Measurements from ENCODE around the gene RNFT2. TPM values are rescaled to one million over a fixed set of nuclear protein-coding genes. Genes with fewer than 3 reads are reported as not detected.

The RNFT2 gene
- total RNA-seq, 6 experiments from 2014 or later: 0.09 to 2.1 (median 0.75) TPM

DNA sequence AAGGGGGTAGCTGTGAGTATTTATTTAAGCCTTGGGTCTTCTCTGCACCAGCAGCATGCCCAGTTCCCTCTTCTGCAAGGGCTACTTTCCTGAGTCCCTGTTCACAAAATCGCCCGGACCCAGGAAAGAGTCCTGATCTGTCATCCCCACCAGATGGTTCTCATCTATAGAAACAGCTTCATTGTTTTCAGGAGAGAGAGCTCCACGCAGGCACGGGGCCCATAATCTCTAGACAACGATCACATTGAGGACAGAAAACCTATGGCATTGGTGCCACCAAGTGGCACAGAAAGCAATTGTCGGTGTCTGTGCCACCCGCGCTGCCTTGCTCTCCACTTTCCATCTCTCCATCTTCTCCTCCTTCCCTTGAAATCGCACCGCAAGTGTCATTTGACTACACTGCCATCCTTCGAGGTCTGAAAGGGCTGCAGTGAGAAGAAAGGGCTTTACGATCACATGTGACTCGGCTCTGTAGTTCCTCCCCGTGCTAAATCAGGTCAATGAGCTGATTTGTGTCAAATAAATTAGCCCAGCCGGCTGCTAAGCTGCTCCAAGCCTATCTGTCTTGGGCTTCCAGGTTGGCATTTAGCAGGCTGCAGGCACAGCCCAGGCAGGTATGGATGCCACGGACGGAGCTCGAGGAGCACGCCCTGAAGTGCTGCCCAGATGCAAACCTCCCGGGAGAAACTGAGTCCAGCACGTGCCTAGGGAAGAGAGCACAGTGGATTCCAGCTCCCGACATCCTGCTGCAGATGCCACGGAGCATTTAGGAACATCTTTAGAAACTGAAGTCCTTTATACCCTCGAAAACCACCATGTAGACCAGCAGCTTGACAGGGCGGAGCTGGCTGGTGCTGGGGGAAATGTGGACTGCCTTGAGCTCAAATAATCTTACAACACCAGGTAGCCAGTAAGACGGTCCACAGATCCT lies 29.0 kb upstream of the RNFT2 start:
- TF ChIP-seq CTCF (IDR thresholded peaks at IDR 0.05) (peak; percentile 58 to 73 (median 69)), POLR2A (IDR thresholded peaks at IDR 0.05) (no peak)

DNA sequence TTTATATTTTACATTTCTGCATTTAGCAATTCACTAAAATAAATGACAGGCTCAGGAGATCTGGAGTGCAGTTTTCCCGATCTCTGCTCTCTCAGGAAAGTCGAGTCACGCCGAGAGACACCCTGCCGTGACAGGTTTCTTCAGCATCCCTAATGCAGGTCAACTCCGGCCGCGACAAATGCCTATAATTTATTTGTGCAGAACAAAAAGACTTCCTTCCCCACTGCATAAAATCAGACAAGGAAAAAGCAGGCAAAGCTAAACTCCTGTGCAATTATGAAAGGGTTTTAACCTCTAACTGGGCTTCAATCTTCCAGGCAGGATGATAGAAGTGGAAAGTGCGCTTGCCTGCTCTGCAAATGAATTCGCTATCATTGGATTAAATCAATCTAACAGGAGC lies 28.3 kb upstream of the RNFT2 start:
- ATAC-seq (no peak), DNase-seq (no peak)
- no peak overlapping the region for H3K27ac ChIP-seq
- no peaks in the 10 kb centered on the region for H3K9me3 ChIP-seq
- no peaks in the 10 kb centered on the region for H3K27me3 ChIP-seq
- intact Hi-C loops (cut with DNase I): no loop called here
- TF ChIP-seq POLR2A (IDR thresholded peaks at IDR 0.05): no peak
- no peak for TF ChIP-seq CTCF (IDR thresholded peaks at IDR 0.05)
- H3K36me3 ChIP-seq: no peaks in the 10 kb centered on the region
- WGBS (ENCODE audit: insufficient coverage, low coverage, low lambda C conversion rate, missing lambda C conversion rate): 62% methylated on average over 10 of the region's 10 CpGs
- peaks cover 0 to 3% (median 0%) of the 10 kb centered on the region in 4 donors for H3K4me1 ChIP-seq
- no peak overlapping the region for H3K4me3 ChIP-seq

More for the DNA sequence above, 29.0 kb upstream of the RNFT2 start:
- Histone ChIP-seq H3K4me1 (peaks cover 0 to 3% (median 0%) of the 10 kb centered on the region in 4 donors), H3K27me3 (no peaks in the 10 kb centered on the region), H3K27ac (no peak overlapping the region), H3K4me3 (no peak overlapping the region), H3K36me3 (no peaks in the 10 kb centered on the region), H3K9me3 (no peaks in the 10 kb centered on the region)
- WGBS (ENCODE audit: insufficient coverage, low coverage, low lambda C conversion rate, missing lambda C conversion rate): 7% methylated on average over 19 of the region's 26 CpGs
- DNase-seq (peak in 2 of 3 donors; percentile 40 to 60), ATAC-seq (peak; percentile 94 to 98 (median 95))
- intact Hi-C loops (cut with DNase I): no loop called here

DNA sequence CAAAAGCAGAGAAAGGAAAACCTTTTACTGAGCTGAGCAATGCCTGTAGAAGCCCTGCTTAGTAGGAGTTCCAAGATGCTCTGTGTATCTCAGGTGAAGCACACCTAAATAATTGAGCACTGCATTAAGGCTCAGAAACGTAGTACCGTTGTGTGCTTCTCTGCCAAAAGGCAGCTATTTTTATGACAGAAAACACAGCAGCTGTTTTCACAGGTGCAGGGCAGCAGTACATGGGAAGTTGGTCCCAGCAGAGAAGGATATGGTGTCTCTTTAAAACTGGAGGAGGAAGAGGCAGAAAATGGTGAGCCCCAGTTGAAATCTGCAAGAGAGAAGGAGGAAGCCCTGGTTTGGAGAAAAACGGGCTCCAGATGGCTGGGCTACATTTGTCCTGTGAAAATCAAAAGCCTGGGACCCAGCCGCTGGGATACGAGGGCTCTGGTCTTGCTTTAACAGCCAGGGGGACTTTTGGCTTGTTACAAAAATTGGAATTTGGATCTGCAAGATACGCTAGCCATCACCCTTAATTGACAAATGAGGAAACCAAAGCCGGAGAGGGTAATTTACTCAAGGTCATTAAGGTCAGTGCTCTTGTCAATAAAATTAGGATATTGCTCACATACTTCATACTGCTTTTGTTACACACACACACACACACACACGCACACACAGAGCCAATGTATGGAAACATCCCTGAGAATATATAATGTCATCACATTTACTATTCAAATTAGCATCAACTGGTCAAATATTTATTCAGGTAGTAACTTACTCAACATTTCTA lies 27.6 kb upstream of the RNFT2 start:
- no peak for TF ChIP-seq POLR2A (IDR thresholded peaks at IDR 0.05)
- TF ChIP-seq CTCF (IDR thresholded peaks at IDR 0.05): no peak
- Histone ChIP-seq H3K27me3 (no peaks in the 10 kb centered on the region), H3K4me1 (peaks cover 0 to 3% (median 0%) of the 10 kb centered on the region in 4 donors), H3K36me3 (no peaks in the 10 kb centered on the region), H3K27ac (no peak overlapping the region), H3K9me3 (no peaks in the 10 kb centered on the region), H3K4me3 (no peak overlapping the region)
- DNase-seq: no peak
- intact Hi-C loops (cut with DNase I): no loop called here
- ATAC-seq: no peak
- 18% methylated on average over 8 of the region's 8 CpGs for WGBS (ENCODE audit: insufficient coverage, low coverage, low lambda C conversion rate, missing lambda C conversion rate)

GRCh38 chr12:116712458-116713303 lies 25.4 kb upstream of the RNFT2 start:
- ATAC-seq (no peak), DNase-seq (no peak)
- no peak for TF ChIP-seq CTCF (IDR thresholded peaks at IDR 0.05)
- TF ChIP-seq POLR2A (IDR thresholded peaks at IDR 0.05): no peak

More at GRCh38 chr12:116712458-116713303, 25.4 kb upstream of the RNFT2 start:
- no peak overlapping the region for H3K4me3 ChIP-seq
- H3K4me1 ChIP-seq: peaks cover 0 to 3% (median 0%) of the 10 kb centered on the region in 4 donors
- H3K9me3 ChIP-seq: no peaks in the 10 kb centered on the region
- intact Hi-C loops (cut with DNase I): no loop called here
- H3K27me3 ChIP-seq: no peaks in the 10 kb centered on the region
- peaks cover 0 to 10% (median 0%) of the 10 kb centered on the region in 4 donors for H3K36me3 ChIP-seq
- H3K27ac ChIP-seq: no peak overlapping the region
- 80% methylated on average over 5 of the region's 17 CpGs for WGBS (ENCODE audit: insufficient coverage, low coverage, low lambda C conversion rate, missing lambda C conversion rate)
